Mesenchymal stem cell (in vitro differentiated cells and primary cell): ENCODE results near the gene HIVEP3.

ENCODE experiments used
- DNase-seq: peaks from one replicate; pipeline ENCODE4 v3.0.0-alpha.2; 2013
- H2AFZ ChIP-seq: one replicate; pipeline ENCODE4 v1.6.1; 2013; ENCODE audit warnings: low read depth, mild to moderate bottlenecking, control low read depth, inconsistent platforms, low read length, moderate library complexity
- H2AK5ac ChIP-seq: 2 replicates; pipeline ENCODE4 v1.6.1; 2013; ENCODE audit warnings: low read length, moderate library complexity, mild to moderate bottlenecking, inconsistent platforms; ENCODE audit not compliant: severe bottlenecking
- H2BK120ac ChIP-seq: one replicate; pipeline ENCODE4 v1.6.1; 2013; ENCODE audit warnings: low read depth, mild to moderate bottlenecking, inconsistent platforms, low read length, moderate library complexity
- H2BK12ac ChIP-seq, 2 experiments: one replicate each; pipeline ENCODE4 v1.6.1; 2013; ENCODE audit warnings: inconsistent platforms in 2 of 2, low read length in 2 of 2, mild to moderate bottlenecking in 2 of 2, moderate library complexity in 2 of 2, control low read depth in 1 of 2
- H2BK15ac ChIP-seq: one replicate; pipeline ENCODE4 v1.6.1; 2013; ENCODE audit warnings: mild to moderate bottlenecking, low read depth, inconsistent platforms; ENCODE audit not compliant: poor library complexity, severe bottlenecking
- H2BK5ac ChIP-seq: 2 replicates; pipeline ENCODE4 v1.6.1; 2013; ENCODE audit warnings: low read depth, mild to moderate bottlenecking, low read length, control low read depth, inconsistent platforms; ENCODE audit not compliant: poor library complexity, severe bottlenecking
- H3K14ac ChIP-seq, 2 experiments: one replicate each; pipeline ENCODE4 v1.6.1; 2013; ENCODE audit warnings: inconsistent platforms in 2 of 2, low read length in 2 of 2, control low read depth in 1 of 2, mild to moderate bottlenecking in 1 of 2, moderate library complexity in 1 of 2
- H3K18ac ChIP-seq, 2 experiments: one replicate each; pipeline ENCODE4 v1.6.1; 2013; ENCODE audit warnings: inconsistent platforms in 2 of 2, low read length in 2 of 2, control low read depth in 1 of 2, low read depth in 1 of 2, mild to moderate bottlenecking in 1 of 2
- H3K23ac ChIP-seq, 2 experiments: one replicate each; pipeline ENCODE4 v1.6.1; 2013; ENCODE audit warnings: inconsistent platforms in 2 of 2, low read length in 2 of 2, mild to moderate bottlenecking in 2 of 2, moderate library complexity in 2 of 2, control low read depth in 1 of 2
- H3K27ac ChIP-seq: 2 replicates; pipeline ENCODE4 v1.5.1; 2013; ENCODE audit warnings: mild to moderate bottlenecking, moderate library complexity, low read length, control low read depth, inconsistent platforms; ENCODE audit not compliant: poor library complexity, severe bottlenecking
- H3K27me3 ChIP-seq, 2 experiments: 2 replicates each; pipeline versions ENCODE4 v1.6.1 to v1.7.0; 2013; ENCODE audit warnings: low read length in 2 of 2, mild to moderate bottlenecking in 2 of 2, moderate library complexity in 2 of 2, control low read depth in 1 of 2, inconsistent platforms in 1 of 2; ENCODE audit not compliant: control insufficient read depth in 1 of 2, insufficient read depth in 1 of 2
- H3K36me3 ChIP-seq, 2 experiments: 2 replicates each; pipeline versions ENCODE4 v1.6.1 to v1.7.0; 2013; ENCODE audit warnings: low read length in 2 of 2, control low read depth in 1 of 2, inconsistent platforms in 1 of 2, low read depth in 1 of 2, mild to moderate bottlenecking in 1 of 2; ENCODE audit not compliant: insufficient read depth in 2 of 2, control insufficient read depth in 1 of 2
- H3K4ac ChIP-seq, 2 experiments: one replicate each; pipeline ENCODE4 v1.6.1; 2013; ENCODE audit warnings: inconsistent platforms in 2 of 2, low read length in 2 of 2, mild to moderate bottlenecking in 2 of 2, moderate library complexity in 2 of 2, control low read depth in 1 of 2, low read depth in 1 of 2
- H3K4me1 ChIP-seq: 2 replicates; pipeline ENCODE4 v1.6.1; 2013; ENCODE audit warnings: low read depth, low read length, control low read depth; ENCODE audit not compliant: control insufficient read depth, insufficient read depth
- H3K4me2 ChIP-seq: 2 replicates; pipeline ENCODE4 v1.6.1; 2013; ENCODE audit warnings: low read length, mild to moderate bottlenecking, inconsistent platforms; ENCODE audit not compliant: poor library complexity, severe bottlenecking
- H3K4me3 ChIP-seq, 2 experiments: 2 replicates each; pipeline versions ENCODE4 v1.5.1 to v1.7.0; 2013; ENCODE audit warnings: low read length in 2 of 2, mild to moderate bottlenecking in 2 of 2, control low read depth in 1 of 2, low read depth in 1 of 2; ENCODE audit not compliant: insufficient read depth in 1 of 2
- H3K79me1 ChIP-seq: replicated peaks from 2 replicates; pipeline ENCODE4 v1.6.1; 2013; ENCODE audit warnings: mild to moderate bottlenecking, control low read depth, low read length, inconsistent platforms; ENCODE audit not compliant: poor library complexity, severe bottlenecking
- H3K9ac ChIP-seq: 2 replicates; pipeline ENCODE4 v1.7.0; 2013; ENCODE audit warnings: mild to moderate bottlenecking, low read length, moderate library complexity
- H3K9me3 ChIP-seq: 2 replicates; pipeline ENCODE4 v1.7.0; 2013; ENCODE audit warnings: mild to moderate bottlenecking, low read length; ENCODE audit not compliant: control insufficient read depth
- H4K8ac ChIP-seq: one replicate; pipeline ENCODE4 v1.6.1; 2013; ENCODE audit warnings: inconsistent platforms, mild to moderate bottlenecking, low read length, moderate library complexity
- H4K91ac ChIP-seq: one replicate; pipeline ENCODE4 v1.6.1; 2013; ENCODE audit warnings: mild to moderate bottlenecking, low read length, inconsistent platforms
- WGBS: methylation state at CpG from one replicate; pipeline ENCODE4 v1.1.7; 2013; ENCODE audit warnings: mixed read lengths; 5-methylcytosine and 5-hydroxymethylcytosine counted together

HIVEP3 gene

DNA sequence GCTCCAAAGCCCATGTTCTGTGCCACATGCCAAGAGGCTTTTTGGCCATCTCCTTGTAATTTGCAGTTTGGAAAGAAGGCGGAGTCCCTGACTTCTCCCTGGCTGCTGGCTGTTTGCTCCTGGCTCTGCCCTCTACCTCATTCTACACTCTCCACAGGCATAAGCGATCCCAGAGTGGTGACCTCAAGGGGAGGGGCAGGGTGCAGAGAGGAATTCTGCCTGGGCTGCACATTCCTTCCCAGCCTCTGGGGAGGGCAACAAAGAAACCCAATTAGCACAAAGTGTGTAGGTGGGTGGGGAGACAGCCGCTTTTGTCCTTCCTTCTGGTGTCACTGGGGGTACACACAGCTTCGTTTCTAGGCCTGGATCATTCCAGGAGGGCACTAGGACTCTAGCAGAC lies 95.3 kb downstream of the HIVEP3 start:
- peak overlapping the region; percentile 47 for H4K91ac ChIP-seq
- H2BK120ac ChIP-seq, result no peak overlapping the region
- no peaks in the 10 kb centered on the region for H3K9me3 ChIP-seq
- H3K4me1 ChIP-seq, result peaks cover 6% of the 10 kb centered on the region
- H2AFZ ChIP-seq, result no peak overlapping the region
- no peak overlapping the region for H3K27ac ChIP-seq
- no peak overlapping the region for H3K4me2 ChIP-seq
- no peak overlapping the region for H3K4ac ChIP-seq
- H3K27me3 ChIP-seq, result peaks cover 0 to 20% of the 10 kb centered on the region in 2 experiments
- peaks cover 15% of the 10 kb centered on the region for H3K79me1 ChIP-seq
- H4K8ac ChIP-seq, result peak overlapping the region; percentile 24
- 31% methylated on average over 3 of the region's 4 CpGs for WGBS
- no peak overlapping the region for H3K23ac ChIP-seq
- H3K36me3 ChIP-seq, result no peaks in the 10 kb centered on the region
- no peak overlapping the region for H3K9ac ChIP-seq
- H2BK15ac ChIP-seq, result peak overlapping the region; percentile 23
- H3K4me3 ChIP-seq, result no peak overlapping the region
- no peak overlapping the region for H2BK12ac ChIP-seq
- no peak overlapping the region for H3K14ac ChIP-seq
- no peak overlapping the region for H2BK5ac ChIP-seq
- no peak for DNase-seq
- H2AK5ac ChIP-seq, result no peak overlapping the region
- H3K18ac ChIP-seq, result peak overlapping the region in 1 of 2 experiments; percentile 10

GRCh38 chr1:41822866-41823265 lies 95.9 kb downstream of the HIVEP3 start:
- peaks cover 0 to 20% of the 10 kb centered on the region in 2 experiments for H3K27me3 ChIP-seq
- no peak overlapping the region for H2AFZ ChIP-seq
- no peak for DNase-seq

GRCh38 chr1:41819843-41820242 lies 98.9 kb downstream of the HIVEP3 start:
- WGBS, result no CpG with 5 or more reads among the region's 1 CpG
- H3K79me1 ChIP-seq, result peaks cover 16% of the 10 kb centered on the region
- H4K91ac ChIP-seq, result no peak overlapping the region
- H3K4me1 ChIP-seq, result peaks cover 5% of the 10 kb centered on the region
- H4K8ac ChIP-seq, result no peak overlapping the region
- H2AFZ ChIP-seq, result no peak overlapping the region
- DNase-seq, result no peak
- no peak overlapping the region for H3K23ac ChIP-seq
- no peak overlapping the region for H3K27ac ChIP-seq
- H3K9me3 ChIP-seq, result no peaks in the 10 kb centered on the region
- H3K14ac ChIP-seq, result no peak overlapping the region
- H3K4me2 ChIP-seq, result no peak overlapping the region
- H3K18ac ChIP-seq, result no peak overlapping the region
- H3K4me3 ChIP-seq, result no peak overlapping the region
- H2BK15ac ChIP-seq, result no peak overlapping the region
- H2BK120ac ChIP-seq, result no peak overlapping the region
- H3K27me3 ChIP-seq, result peaks cover 0 to 15% of the 10 kb centered on the region in 2 experiments
- no peak overlapping the region for H3K4ac ChIP-seq
- no peak overlapping the region for H3K9ac ChIP-seq
- no peak overlapping the region for H2BK12ac ChIP-seq
- no peak overlapping the region for H2AK5ac ChIP-seq
- no peaks in the 10 kb centered on the region for H3K36me3 ChIP-seq
- no peak overlapping the region for H2BK5ac ChIP-seq

More at GRCh38 chr1:41822866-41823265, 95.9 kb downstream of the HIVEP3 start:
- no peak overlapping the region for H2BK12ac ChIP-seq
- no peak overlapping the region for H3K4me3 ChIP-seq
- peaks cover 15% of the 10 kb centered on the region for H3K79me1 ChIP-seq
- peaks cover 6% of the 10 kb centered on the region for H3K4me1 ChIP-seq
- H4K91ac ChIP-seq, result no peak overlapping the region
- H2BK120ac ChIP-seq, result no peak overlapping the region
- peak overlapping the region; percentile 24 for H4K8ac ChIP-seq
- no peaks in the 10 kb centered on the region for H3K36me3 ChIP-seq
- no peak overlapping the region for H3K4ac ChIP-seq
- H3K9me3 ChIP-seq, result no peaks in the 10 kb centered on the region
- no peak overlapping the region for H3K14ac ChIP-seq
- H2AK5ac ChIP-seq, result no peak overlapping the region
- H3K18ac ChIP-seq, result no peak overlapping the region
- 94% methylated on average over 2 of the region's 3 CpGs for WGBS
- no peak overlapping the region for H3K27ac ChIP-seq
- no peak overlapping the region for H3K9ac ChIP-seq
- H2BK15ac ChIP-seq, result no peak overlapping the region
- no peak overlapping the region for H3K23ac ChIP-seq
- H2BK5ac ChIP-seq, result no peak overlapping the region
- no peak overlapping the region for H3K4me2 ChIP-seq

DNA sequence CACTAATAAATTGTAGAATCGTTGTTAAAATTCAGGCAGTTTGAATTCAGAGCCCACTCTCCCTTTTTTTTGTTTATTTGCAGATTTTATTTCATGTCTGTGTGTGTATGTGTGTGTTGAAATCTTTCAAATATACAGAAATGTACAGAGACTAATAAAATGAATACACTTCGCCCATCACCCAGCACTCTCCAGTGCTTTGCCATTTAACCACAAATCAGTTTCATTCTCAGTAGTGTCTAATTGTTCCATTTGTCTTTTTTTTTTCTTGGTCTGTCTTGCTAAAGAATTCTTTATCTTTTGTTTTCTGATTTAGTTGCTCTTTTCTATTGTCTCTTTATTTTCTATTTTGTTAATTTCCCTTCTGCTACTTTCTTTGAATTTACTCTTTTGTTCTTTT lies 99.7 kb downstream of the HIVEP3 start:
- no peak overlapping the region for H3K4ac ChIP-seq
- H2BK12ac ChIP-seq, result no peak overlapping the region
- no peak for DNase-seq
- H2AK5ac ChIP-seq, result no peak overlapping the region
- H3K27ac ChIP-seq, result no peak overlapping the region
- no peak overlapping the region for H3K14ac ChIP-seq
- no peak overlapping the region for H4K91ac ChIP-seq
- no peak overlapping the region for H3K4me2 ChIP-seq
- H3K27me3 ChIP-seq, result peaks cover 0 to 15% of the 10 kb centered on the region in 2 experiments
- 100% methylated on average over 1 of the region's 2 CpGs for WGBS
- H3K18ac ChIP-seq, result no peak overlapping the region
- peaks cover 5% of the 10 kb centered on the region for H3K4me1 ChIP-seq
- no peak overlapping the region for H3K23ac ChIP-seq
- no peak overlapping the region for H2BK5ac ChIP-seq
- no peaks in the 10 kb centered on the region for H3K9me3 ChIP-seq
- no peak overlapping the region for H2BK15ac ChIP-seq
- H2BK120ac ChIP-seq, result no peak overlapping the region
- H3K4me3 ChIP-seq, result no peak overlapping the region
- H2AFZ ChIP-seq, result no peak overlapping the region
- H4K8ac ChIP-seq, result no peak overlapping the region
- H3K9ac ChIP-seq, result no peak overlapping the region
- peaks cover 15% of the 10 kb centered on the region for H3K79me1 ChIP-seq
- no peaks in the 10 kb centered on the region for H3K36me3 ChIP-seq
